ENCODE data around the gene P3H4.

DNA sequence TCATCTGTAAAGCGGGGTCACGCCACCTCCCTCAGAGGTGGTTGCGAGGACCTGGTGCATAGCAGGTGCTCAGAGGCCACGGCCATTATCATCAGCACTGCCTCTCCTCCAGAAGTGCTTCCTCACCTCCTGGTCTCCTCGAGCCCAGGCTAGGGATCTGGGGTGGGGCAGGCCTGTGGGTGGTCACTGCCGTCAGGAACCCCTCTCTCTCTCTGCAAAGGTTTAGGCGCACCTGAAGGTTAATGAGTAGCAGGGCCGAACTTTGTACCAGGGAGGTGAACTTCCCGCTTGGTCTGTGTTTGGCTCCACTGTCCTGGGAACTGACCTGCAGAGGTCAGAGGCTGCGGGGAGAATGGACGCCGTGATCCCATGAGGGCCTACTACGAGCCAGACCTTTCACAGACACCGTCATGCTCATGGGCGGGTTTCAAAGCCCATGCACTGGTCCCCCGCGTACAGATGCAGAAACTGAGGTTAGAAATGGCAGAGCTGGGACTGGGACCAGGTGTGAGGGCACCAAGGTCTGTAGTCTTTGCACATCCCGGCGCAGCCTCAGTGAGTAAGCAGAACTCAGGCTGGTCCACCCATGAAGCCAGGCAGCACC lies 39.1 kb downstream of the P3H4 start:
- TF ChIP-seq, protein P1, sequence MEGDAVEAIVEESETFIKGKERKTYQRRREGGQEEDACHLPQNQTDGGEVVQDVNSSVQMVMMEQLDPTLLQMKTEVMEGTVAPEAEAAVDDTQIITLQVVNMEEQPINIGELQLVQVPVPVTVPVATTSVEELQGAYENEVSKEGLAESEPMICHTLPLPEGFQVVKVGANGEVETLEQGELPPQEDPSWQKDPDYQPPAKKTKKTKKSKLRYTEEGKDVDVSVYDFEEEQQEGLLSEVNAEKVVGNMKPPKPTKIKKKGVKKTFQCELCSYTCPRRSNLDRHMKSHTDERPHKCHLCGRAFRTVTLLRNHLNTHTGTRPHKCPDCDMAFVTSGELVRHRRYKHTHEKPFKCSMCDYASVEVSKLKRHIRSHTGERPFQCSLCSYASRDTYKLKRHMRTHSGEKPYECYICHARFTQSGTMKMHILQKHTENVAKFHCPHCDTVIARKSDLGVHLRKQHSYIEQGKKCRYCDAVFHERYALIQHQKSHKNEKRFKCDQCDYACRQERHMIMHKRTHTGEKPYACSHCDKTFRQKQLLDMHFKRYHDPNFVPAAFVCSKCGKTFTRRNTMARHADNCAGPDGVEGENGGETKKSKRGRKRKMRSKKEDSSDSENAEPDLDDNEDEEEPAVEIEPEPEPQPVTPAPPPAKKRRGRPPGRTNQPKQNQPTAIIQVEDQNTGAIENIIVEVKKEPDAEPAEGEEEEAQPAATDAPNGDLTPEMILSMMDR (IDR thresholded peaks at IDR 0.05), result no peak
- TF ChIP-seq POLR2A (IDR thresholded peaks at IDR 0.05), result no peak
